Neural cell (in vitro differentiated cells): Measurements from ENCODE around the gene AGBL3.

Experiments
- CTCF ChIP-seq: fragments of 450-650 bp; IDR thresholded peaks from 2 replicates; pipeline ENCODE4 v1.5.1; 2014; ENCODE audit warnings: antibody characterized with exemption, mild to moderate bottlenecking, moderate library complexity; ENCODE audit not compliant: poor library complexity, severe bottlenecking
- EP300 ChIP-seq: fragments of 450-650 bp; conservative IDR thresholded peaks from 2 replicates; pipeline ENCODE4 v1.6.1; 2014; ENCODE audit warnings: antibody characterized with exemption, mild to moderate bottlenecking, moderate library complexity; ENCODE audit not compliant: poor library complexity, severe bottlenecking
- POLR2AphosphoS5 ChIP-seq: IDR thresholded peaks from 2 replicates; pipeline ENCODE4 v1.6.1; 2012

- no peak for TF ChIP-seq CTCF
- TF ChIP-seq POLR2AphosphoS5, result no peak
- TF ChIP-seq EP300, result no peak
Measured at GRCh38 chr7:135175931-135176330, 189.6 kb downstream of the AGBL3 start.
